ENCODE data around the gene PTDSS2.

DNA sequence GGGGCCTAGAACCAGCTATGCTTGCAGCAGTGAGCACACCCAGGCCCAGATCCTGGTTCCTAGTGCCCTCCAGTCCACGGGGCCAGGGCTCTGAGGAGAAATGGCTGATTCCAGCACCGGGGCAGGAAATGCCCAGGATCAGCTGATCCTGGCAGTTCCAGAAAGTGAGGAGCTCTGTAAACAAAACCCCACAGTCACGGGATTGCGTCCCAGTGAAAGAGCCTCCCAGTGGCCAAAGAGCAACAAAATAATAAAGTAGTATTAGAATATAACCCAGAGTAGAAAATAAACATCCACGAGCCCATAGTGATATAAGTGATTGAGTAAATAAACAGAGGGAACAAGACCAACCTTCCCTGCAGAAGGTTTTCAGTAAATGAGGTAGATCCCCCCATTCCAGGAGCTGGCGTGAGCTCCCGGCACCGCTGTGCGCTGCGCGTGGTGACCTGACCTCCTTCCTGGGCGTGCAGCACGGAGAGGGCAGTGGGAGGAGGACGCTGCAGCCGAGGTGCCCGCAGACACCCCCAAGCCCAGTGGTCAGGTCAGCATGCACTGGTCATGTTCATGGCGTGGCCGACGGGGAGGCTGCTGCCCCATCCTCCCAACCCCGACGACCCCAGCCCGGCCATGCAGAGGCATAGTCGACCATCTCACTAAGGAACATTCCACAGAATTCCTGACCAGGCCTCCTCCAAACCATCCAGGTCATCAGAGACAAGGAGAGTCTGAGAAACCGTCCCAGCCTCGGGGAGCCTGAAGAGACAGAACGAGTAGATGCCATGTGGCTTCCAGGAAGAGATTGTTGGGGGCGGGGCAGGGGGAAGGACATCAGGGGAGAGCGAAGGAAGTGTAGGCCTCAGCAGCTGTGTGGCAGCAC lies 19.8 kb downstream of the PTDSS2 start:
- TF ChIP-seq, protein P1, sequence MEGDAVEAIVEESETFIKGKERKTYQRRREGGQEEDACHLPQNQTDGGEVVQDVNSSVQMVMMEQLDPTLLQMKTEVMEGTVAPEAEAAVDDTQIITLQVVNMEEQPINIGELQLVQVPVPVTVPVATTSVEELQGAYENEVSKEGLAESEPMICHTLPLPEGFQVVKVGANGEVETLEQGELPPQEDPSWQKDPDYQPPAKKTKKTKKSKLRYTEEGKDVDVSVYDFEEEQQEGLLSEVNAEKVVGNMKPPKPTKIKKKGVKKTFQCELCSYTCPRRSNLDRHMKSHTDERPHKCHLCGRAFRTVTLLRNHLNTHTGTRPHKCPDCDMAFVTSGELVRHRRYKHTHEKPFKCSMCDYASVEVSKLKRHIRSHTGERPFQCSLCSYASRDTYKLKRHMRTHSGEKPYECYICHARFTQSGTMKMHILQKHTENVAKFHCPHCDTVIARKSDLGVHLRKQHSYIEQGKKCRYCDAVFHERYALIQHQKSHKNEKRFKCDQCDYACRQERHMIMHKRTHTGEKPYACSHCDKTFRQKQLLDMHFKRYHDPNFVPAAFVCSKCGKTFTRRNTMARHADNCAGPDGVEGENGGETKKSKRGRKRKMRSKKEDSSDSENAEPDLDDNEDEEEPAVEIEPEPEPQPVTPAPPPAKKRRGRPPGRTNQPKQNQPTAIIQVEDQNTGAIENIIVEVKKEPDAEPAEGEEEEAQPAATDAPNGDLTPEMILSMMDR (IDR thresholded peaks at IDR 0.05): peak; percentile 19 to 42 (median 31)
- TF ChIP-seq POLR2A (IDR thresholded peaks at IDR 0.05): peak; percentile 78

Measured in right lobe of liver (tissue), 4 donors.